HG02938 (cell line): ENCODE results near the gene DGKQ.
"Not testable (repeated sequence)": the region's sequence is repeated elsewhere in the genome, so short reads cannot be mapped to it uniquely, and the experiment has no call there.

Source experiments
- ATAC-seq: cut with Tn5 transposase; IDR thresholded peaks from one replicate; pipeline ENCODE4 v1.9.1; 2021; ENCODE audit warnings: mild to moderate bottlenecking, moderate library complexity; ENCODE audit not compliant: unreplicated experiment

The DGKQ gene

DNA sequence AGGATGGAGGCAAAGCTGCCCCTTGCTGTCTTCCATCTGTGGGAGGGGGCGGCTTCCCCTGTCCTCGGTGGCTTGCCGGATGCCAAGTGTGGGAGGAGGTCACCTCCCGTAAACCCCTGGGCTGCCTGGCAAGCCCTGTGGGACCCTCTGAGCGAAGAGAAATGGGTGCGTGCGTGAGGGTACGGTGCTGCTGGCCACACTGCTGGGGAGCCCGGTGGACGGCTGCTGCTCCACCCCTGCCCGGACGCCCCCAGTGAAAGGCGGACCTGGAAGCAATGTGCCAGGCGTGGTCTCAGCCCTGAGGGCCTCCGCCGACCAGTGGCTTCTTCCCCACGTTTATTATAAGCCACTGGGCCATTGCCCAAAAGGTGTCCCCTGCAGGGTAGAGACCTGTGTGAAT is 8.9 kb upstream of the DGKQ start:
- ATAC-seq: no peak

DNA sequence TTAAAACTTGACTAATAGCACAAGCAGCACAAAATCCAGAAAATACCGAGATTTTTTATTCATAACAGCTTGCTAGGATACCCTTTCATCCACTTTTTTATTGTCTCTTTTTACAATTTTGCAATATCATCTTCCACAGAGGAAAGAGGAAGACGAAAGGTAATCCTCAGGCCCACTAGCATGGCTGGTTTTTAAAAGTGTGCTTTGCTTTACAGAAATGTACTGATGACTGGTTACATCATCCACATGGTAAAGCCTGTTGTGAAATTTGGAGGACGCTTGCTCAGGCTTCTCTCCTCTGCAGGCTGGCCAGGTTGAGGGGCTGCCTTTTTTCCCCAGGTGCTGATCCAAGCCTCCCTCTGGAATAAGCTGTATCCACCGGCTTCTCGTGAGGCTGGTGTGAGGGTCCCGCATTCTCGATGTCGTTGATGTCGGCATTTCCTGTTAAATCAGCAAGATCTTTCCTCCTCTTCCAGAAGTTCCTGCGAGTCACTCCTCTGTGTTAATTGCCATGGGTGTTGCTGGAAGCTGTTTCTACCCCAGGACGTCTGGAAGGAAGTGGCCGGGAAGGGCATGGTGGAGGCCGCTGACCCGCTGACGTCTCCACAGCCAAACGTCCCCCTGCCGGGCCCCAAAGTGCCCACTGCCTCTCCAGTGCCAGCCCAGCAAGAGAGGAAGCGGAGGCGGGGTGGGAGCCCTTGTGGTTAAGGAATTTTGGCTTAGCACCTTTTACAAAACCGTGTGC is 5.8 kb upstream of the DGKQ start:
- ATAC-seq: no peak

DNA sequence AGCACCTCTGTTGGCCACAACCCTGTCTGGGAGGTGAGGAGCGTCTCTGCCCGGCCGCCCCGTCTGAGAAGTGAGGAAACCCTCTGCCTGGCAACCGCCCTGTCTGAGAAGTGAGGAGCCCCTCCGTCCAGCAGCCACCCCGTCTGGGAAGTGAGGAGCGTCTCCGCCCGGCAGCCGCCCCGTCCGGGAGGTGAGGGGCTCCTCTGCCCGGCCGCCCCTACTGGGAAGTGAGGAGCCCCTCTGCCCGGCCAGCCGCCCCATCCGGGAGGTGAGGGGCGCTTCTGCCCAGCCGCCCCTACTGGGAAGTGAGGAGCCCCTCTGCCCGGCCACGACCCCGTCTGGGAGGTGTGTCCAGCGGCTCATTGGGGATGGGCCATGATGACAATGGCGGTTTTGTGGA is 2.6 kb upstream of the DGKQ start:
- ATAC-seq: not testable (repeated sequence)

DNA sequence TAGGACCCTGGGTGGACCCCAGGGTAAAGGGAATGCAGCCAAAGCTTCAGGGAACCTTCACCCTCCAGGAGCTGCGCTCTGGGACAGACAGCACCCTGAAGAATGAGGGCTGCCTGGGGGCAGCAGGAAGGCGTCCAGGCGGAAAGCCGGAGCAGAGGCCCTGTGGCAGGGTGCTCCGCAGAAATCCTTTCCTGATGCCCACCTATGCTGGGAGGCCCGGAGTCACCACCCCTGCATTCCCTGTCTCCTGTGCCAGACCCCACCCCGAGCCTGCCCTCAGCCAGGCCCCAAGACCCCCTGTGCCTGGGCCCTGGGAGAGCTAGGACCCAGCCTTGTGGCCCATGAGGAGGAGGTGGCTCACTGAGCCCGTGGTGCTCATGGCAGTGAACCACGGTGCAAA is 1.3 kb upstream of the DGKQ start:
- ATAC-seq: no peak

DNA sequence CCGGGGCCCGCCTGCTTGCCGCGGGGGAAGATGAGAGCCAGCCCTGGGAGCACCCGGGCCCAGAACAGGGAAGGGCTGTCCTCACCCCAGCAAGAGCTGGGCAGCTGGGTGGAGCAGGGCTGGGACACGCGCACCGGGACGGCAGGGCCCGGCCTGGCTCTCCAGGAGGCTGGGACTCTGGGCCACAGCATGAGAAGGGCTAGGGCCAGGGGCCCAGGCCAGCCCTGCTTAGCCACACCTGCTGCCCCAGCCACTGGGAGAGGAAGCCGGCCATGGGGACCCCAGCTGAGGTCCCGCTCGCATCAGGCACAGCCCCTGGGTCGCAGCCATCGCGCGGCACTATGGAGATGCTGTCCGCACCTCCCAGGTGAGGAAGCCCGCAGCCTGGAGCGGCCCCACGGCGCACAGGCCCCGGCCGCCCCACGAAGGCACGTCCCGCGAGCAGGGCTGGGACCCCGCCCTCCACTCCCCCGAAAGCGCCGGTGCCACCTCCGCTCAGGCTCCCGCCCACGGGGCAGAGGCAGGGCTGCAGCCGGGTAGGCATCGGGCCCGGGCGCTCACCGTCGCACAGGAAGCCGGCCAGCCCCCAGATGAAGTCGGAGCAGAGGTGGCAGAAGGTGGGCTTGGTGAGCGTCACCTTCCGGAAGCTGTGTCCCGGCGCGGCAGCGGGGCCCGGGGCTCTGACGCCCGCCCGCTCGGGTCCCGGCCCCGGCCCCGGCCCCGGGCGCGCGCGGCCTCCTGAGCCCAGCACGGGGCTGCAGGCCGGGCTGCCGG is 531 bp downstream of the DGKQ start:
- ATAC-seq: peak; percentile 42

DNA sequence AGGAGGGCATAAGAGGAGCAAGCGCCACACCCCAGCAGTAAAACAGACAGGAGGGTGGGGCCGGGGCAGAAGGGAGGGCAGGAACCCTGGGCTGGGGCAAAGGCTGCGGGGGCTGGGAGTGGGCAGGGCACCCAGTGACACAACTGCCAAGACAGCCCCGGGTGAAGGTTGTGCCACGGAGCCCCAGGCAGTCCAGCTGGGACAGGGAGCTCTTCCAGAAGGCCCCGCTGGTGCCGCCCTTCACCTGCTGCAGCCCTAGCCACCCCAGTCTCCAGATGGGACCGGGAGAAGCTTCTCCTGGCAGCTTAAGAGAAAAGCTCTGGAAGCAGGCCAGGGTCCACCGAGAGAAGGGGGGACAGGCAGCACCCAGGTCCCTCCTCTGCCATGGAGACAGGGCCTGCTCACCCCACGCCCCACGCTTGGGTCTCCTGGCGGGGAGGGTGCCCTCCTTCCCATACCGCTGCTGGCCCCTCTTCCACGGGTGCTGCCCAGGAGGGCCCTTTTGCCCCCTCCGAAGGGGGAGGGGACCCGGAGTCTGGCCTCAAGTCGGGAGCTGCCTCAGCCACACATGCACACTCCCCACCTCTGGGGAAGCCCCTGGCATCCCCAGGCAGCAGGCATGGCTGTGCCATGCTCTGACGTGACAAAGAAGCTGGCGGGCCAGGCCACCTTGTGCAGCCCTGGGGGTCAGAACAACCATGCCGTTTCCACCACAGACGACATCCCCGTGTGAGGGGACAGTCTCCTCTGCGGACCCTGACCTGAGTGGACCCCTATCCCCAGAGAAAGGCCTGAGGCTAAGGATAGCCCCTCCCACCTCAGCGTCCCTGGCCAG is 1.5 kb downstream of the DGKQ start:
- ATAC-seq: no peak

DNA sequence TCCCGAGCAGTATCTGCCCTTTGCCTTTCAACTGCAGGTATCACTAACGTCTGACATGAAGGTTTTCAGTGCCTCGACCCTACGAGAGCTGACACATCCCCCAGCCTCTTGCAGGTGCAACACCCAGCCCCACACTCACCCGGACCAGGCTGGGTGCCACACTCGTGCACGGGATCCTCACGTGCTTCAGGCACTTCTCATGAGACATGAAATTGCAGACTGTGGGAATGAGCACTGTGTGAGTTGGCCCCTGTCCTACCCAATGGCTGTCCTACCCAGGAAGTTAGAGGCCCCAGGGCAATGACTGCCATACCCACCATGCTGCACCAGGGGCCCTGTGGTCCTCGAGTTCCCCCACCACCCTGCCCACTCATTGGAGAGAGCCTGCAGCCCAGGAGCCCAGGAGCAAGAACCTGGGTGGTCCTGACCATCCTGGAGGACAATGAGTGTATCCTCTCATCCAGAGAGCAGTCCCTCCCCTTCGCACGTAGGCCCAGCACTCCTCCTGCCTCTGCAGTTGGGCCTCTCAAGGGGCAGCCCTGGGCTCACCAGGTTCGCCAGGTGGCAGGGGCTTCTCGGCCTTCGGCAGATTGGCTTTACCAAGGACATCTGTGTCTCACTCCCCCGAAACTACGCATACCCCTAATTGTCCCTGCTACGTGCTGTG is 2.4 kb downstream of the DGKQ start:
- no peak for ATAC-seq

DNA sequence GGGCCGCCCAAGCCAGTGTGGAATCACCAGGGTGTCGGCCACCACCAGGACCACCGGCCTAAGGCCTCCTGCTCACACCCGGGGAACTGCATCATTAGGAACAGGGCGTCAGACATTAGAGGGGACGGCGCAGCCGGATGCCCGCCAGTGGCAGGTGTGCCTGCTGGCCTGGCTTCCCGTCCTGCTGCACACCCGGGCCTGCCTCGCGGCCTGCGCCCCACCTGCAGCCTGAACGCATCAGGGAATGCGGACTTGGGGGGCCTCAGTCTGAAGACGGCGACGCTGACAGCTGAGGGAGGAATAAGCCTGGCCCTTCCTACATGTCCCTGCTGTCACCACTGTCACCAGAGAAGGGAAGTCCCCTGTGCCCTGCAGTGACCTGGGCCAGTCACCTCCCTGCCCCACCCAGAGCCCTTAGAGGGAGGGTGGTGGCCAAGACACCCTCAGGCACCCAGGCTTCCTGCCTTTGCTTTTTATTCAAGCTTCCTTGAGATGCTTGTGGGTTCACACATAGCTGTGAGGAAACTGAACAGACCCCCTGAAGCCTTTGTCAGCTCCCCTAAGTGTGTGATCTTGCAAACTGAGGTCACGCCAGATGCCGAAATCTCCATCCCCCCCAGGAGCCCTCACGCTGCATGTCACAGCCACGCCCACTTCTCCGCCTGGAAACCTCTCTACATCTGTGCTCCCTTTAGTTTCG is 3.2 kb downstream of the DGKQ start:
- no peak for ATAC-seq

DNA sequence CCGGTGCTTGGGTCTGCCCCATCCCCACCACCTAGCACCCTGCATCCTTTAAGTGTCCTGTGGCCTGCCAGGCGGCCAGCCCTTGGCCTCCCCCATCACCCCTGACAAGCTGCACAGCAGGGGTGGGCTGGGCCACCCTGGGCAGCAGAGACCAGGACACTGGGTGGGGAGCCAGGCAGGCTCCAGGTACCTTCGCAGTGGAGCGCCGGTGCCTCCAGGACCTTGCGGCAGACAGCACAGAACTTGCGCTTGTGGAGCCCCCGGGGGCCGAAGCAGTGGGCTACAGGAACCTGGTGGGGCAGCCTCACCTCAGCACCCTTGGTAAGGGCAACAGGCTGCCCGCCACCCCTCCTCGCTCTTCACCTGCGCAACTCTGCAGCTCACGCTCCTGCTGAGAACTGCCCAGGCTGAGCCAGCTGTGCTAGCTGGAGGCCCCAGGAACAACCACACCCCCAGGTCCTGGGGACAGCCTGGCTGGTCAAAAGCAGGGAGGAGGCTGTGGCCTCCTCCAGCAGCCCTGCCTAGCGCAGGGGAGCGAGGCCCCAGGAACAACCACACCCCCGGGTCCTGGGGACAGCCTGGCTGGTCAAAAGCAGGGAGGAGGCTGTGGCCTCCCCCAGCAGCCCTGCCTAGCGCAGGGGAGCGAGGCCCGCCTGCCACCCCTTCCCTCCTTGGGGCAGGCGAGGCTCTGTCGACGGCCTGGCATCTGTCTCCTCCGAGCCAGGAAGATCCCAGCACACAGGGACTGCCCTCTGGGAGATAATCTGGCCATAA is 4.6 kb downstream of the DGKQ start:
- no peak for ATAC-seq

DNA sequence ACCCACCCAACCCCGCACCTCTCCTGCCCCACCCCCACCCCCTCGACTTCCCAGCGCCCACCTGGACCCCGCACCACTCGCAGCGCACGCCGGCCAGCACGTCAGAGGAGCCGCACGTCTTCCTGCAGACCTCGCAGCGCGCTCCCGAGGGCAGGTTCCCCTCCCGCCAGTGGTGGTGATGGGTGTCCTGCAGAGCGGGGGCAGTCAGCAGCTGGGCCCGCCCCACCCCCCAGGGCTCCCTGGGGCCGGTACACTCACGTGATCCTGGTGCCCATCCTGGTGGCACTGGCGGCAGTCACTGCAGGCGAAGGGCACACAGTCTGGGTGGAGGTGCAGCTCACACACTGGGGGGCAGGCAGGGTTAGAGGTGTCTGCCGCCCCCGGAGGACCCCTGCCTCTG is 5.1 kb downstream of the DGKQ start:
- ATAC-seq: no peak

DNA sequence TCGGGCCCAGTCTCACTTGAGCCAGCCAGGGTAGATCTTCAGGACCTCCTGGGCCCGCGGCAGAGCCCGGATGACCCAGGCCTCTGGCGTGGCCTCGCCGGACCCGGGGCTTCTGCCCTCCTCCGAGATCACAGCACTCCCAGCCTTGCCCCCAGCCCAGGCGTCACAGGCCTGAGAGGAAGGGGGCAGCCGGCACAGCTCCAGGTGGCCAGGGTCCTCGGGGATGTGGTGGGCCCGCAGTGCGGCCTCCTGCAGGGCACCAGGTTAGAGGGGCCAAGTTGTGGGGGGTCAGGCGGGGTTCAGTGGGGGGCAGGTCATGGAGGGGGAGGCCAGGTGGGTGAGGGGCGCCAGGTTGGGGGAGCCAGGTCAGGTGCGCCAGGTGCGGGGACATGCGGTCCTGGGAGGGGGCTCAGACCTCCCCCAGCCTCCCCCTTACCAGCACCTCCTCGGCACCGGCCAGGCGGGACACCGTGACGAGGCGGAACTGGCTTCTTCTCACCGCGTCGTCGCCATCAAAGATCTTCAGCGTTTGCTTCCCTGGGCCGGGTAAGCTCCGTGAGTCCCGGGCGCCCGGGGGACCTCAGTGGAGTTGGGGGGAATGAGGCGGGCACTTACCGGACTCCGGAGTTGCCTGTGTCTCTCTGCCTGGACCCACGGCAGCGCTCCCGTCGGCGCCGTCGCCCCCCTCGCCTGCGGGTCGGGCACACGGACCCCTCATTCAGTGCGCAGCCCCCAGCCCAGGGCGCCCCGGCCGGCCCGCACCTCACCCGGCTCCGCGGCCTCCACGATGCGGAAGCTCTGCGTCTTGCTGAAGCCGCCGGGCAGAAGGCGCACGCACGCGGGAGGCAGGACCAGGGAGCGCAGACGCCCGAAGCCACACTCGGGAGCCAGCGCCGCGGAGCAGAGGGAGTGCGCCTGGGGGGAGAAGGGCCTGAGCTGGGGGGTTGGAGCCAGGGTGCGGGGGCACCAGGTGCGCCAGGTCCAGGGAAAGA is 6.0 kb downstream of the DGKQ start:
- ATAC-seq: no peak

DNA sequence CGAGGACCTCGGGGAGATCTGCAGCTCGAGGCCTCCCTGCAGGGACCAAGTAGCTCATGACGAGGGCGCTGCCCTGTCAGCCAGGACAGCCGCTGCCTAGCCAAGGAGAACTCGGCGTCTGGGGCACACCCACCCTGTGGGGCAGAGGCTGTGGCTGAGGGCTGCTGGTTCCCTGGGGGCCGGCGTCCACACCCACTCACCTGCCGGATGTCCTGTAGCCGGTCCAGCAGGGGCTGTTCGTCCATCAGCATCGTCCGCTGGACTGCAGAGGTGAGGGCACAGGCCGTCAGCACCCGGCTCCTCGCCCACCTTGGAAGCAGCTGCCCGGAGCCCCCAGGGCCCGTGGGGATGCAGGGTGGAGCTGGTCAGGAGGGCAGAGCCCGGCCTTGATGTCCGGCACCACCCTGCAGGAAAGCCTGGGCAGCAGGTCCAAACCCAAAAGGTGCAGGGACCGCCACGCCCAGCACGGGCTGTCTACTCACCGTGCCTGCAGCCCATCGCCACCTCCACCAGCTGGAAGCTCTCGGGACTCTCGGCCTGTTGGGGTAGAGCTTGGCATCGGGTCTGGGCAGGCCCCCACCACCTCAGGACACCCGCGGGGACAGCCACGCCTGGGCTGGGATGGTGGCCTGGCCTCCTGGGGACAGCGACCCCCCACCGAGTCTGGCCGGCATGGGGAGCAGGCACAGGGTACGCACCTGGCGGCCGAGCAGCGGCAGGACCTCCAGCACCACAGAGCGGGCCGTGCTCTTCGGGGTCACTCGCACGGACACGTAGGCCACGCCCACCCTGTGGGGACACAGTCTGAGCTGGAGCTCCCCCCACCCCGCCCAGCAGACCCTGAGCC is 6.9 kb downstream of the DGKQ start:
- no peak for ATAC-seq

DNA sequence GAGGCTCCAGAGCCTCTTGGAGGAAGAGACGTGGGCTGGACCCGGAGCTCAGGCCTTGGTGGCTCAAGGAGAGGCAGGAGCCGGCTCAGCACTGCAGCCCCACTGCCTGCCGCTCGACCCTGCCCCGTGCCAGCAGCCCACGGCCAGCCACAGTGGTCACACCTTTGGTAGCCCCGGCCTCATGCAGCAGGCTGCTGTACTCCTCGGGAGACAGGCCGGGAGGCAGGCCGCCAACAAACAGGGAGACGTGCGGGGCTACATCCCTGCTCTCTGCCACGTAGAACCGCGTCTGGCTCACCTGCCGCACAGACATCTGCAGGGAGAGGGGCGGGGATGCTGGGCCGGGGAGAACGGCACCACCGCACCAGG is 7.6 kb downstream of the DGKQ start:
- no peak for ATAC-seq

DNA sequence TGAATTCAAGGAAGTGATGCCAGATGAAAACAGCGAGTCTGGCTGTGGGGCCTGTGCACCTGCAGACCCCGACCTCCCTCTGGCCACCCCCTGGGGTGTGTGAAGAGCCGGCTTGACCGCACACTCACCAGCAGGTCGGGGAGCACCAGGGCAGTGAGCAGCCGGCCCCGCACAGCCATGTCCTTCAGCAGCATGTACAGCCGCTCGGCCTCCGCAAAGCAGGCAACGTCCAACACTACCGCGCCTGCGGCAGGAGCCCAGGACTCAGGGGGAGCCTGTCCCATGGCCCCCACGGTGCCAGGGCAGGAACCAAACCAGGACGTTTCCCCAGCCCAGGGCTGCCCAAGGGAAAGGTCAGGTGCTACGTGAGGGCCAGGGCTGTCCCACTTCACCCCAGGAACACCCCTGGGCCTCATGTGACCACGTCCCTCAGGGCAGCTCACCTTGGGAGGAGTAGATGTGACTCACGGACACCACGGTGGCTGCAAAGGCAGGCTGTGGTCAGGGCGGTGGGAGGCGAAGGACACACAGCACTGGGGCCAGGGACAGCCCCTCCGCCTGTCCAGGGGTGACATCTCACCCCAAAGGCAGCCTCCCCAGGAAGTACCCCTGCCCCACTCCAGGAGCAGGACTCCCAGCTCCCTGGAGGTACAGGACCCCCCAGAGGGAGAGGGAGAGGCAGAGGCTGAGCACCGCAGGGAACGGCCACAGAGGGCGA is 8.2 kb downstream of the DGKQ start:
- no peak for ATAC-seq

DNA sequence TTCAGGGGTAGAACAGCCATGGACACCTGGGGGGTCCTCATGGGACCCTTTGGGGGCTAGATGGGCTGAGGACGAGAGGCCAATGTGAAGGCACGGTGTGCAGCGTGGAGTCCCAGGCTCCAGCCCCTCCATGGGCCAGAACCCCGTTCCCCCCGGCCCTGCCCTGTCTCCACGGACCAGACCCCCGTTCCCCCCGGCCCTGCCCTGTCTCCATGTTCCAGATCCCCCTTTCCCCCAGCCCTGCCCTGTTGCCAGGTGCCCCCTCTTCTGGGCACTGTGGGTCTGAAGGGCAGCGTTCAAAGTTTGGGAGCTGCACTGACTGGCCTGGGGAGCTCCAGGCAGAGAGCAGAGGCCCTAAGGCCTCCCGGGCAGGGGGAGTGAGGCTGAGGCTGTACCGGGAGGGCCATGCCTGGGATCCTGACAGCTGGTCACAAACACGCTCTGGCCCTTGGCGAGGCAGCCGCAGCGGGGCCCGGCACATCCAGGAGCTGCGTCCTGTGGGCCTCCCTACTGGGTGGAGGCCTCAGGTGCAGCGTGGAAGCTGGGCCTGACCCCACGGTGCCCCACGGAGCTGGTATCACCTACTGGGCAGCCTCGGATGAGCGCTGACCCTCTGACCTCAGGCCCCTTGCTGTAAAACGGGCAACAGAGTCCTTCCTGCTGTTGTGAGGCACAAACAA is 8.9 kb downstream of the DGKQ start:
- no peak for ATAC-seq
